IMR-90 (cell line): ENCODE measurements around the gene TENM4. TPM values are rescaled to one million over a fixed set of nuclear protein-coding genes. Genes with fewer than 3 reads are reported as not detected.

Experiments used
- ATAC-seq: fragments of 200-7000 bp; cut with Tn5 transposase; 2 replicates; pipeline ENCODE4 v1.9.1; 2020; ENCODE audit warnings: low read depth, mild to moderate bottlenecking, moderate library complexity
- BruUV-seq: library from RNA; stranded (reverse); fragments of 400-500 nt; replicated peaks from 2 replicates; lab custom pipeline; 2021; lab: Mats Ljungman, UMichigan
- CTCF ChIA-PET: fragments of 300-600 bp; formaldehyde crosslinking; extraction: SDS; loops from one replicate; lab custom pipeline; 2021; ENCODE audit warnings: antibody characterized with exemption; lab: Yijun Ruan, JAX
- POLR2A ChIA-PET: fragments of 300-600 bp; sonication (Branson Sonifier 250); formaldehyde crosslinking; loops from one replicate; lab custom pipeline; 2022; ENCODE audit warnings: antibody characterized with exemption; ENCODE audit not compliant: unreplicated experiment; lab: Charles Lee
- DNase-seq: peaks from one replicate; pipeline ENCODE4 v3.0.0; 2013
- H2AFZ ChIP-seq: replicated peaks from 2 replicates; pipeline ENCODE3; 2013; ENCODE audit warnings: low read length, mild to moderate bottlenecking; ENCODE audit not compliant: poor library complexity
- H2AK5ac ChIP-seq: 2 replicates; pipeline ENCODE4 v1.6.1; 2013; ENCODE audit warnings: low read depth, low read length, inconsistent platforms
- H2AK9ac ChIP-seq: replicated peaks from 2 replicates; pipeline ENCODE3; 2013; ENCODE audit warnings: mild to moderate bottlenecking, low read depth, low read length, moderate library complexity; ENCODE audit not compliant: poor library complexity
- H2BK120ac ChIP-seq: 2 replicates; pipeline ENCODE4 v1.6.1; 2013; ENCODE audit warnings: low read depth, low read length, inconsistent platforms
- H2BK15ac ChIP-seq: 3 replicates; pipeline ENCODE4 v1.6.1; 2013; ENCODE audit warnings: low read depth, low read length, inconsistent platforms
- H2BK20ac ChIP-seq: 2 replicates; pipeline ENCODE4 v1.6.1; 2013; ENCODE audit warnings: low read depth, mild to moderate bottlenecking, inconsistent platforms, low read length, moderate library complexity
- H2BK5ac ChIP-seq: 2 replicates; pipeline ENCODE4 v1.6.1; 2013; ENCODE audit warnings: mild to moderate bottlenecking, low read depth, low read length, inconsistent platforms; ENCODE audit not compliant: poor library complexity, severe bottlenecking
- H3K14ac ChIP-seq: replicated peaks from 2 replicates; pipeline ENCODE4 v1.6.1; 2013; ENCODE audit warnings: low read depth, low read length, inconsistent platforms
- H3K18ac ChIP-seq: 2 replicates; pipeline ENCODE4 v1.6.1; 2013; ENCODE audit warnings: low read depth, low read length, control low read depth
- H3K23ac ChIP-seq: 2 replicates; pipeline ENCODE4 v1.6.1; 2013; ENCODE audit warnings: low read depth, low read length, inconsistent platforms
- H3K27ac ChIP-seq: 2 replicates; pipeline ENCODE4 v1.5.1; 2013; ENCODE audit warnings: mild to moderate bottlenecking, control low read depth, low read length; ENCODE audit not compliant: insufficient read depth
- H3K27me3 ChIP-seq: 2 replicates; pipeline ENCODE4 v1.6.1; 2013; ENCODE audit warnings: low read length; ENCODE audit not compliant: control insufficient read depth, insufficient read depth
- H3K36me3 ChIP-seq: 2 replicates; pipeline ENCODE4 v1.6.1; 2013; ENCODE audit warnings: low read length, mixed read lengths; ENCODE audit not compliant: control insufficient read depth, insufficient read depth
- H3K4ac ChIP-seq: 2 replicates; pipeline ENCODE4 v1.6.1; 2013; ENCODE audit warnings: low read depth, low read length, inconsistent platforms
- H3K4me1 ChIP-seq: 2 replicates; pipeline ENCODE4 v1.6.1; 2013; ENCODE audit warnings: low read length, mixed read lengths; ENCODE audit not compliant: control insufficient read depth, insufficient read depth
- H3K4me2 ChIP-seq: 2 replicates; pipeline ENCODE4 v1.6.1; 2013; ENCODE audit warnings: low read depth, mild to moderate bottlenecking, control low read depth, low read length, moderate library complexity
- H3K4me3 ChIP-seq: 2 replicates; pipeline ENCODE4 v1.5.1; 2013; ENCODE audit warnings: low read depth, mild to moderate bottlenecking, control low read depth, low read length, moderate library complexity; ENCODE audit not compliant: insufficient read depth
- H3K56ac ChIP-seq: 2 replicates; pipeline ENCODE4 v1.6.1; 2013; ENCODE audit warnings: low read length, inconsistent platforms; ENCODE audit not compliant: insufficient read depth; ENCODE audit errors: extremely low read depth
- H3K79me1 ChIP-seq, 2 experiments: 2 replicates each; pipeline ENCODE4 v1.6.1; 2013; ENCODE audit warnings: low read length in 2 of 2, inconsistent platforms in 1 of 2, low read depth in 1 of 2
- H3K9ac ChIP-seq: 2 replicates; pipeline ENCODE4 v1.6.1; 2013; ENCODE audit warnings: low read depth, low read length, control low read depth
- H3K9me1 ChIP-seq: 2 replicates; pipeline ENCODE4 v1.6.1; 2013; ENCODE audit warnings: low read length, inconsistent platforms; ENCODE audit not compliant: insufficient read depth
- H3K9me3 ChIP-seq: 2 replicates; pipeline ENCODE4 v1.6.1; 2013; ENCODE audit warnings: low read length; ENCODE audit not compliant: control insufficient read depth, insufficient read depth
- H4K20me1 ChIP-seq: 2 replicates; pipeline ENCODE4 v1.6.1; 2013; ENCODE audit warnings: low read length, inconsistent platforms; ENCODE audit not compliant: insufficient read depth
- H4K5ac ChIP-seq: 2 replicates; pipeline ENCODE4 v1.6.1; 2013; ENCODE audit warnings: mild to moderate bottlenecking, low read depth, low read length, control low read depth
- H4K8ac ChIP-seq, 2 experiments: 2 replicates each; pipeline ENCODE4 v1.6.1; 2013; ENCODE audit warnings: low read depth in 2 of 2, low read length in 2 of 2, control low read depth in 1 of 2, inconsistent platforms in 1 of 2
- H4K91ac ChIP-seq: 2 replicates; pipeline ENCODE4 v1.6.1; 2013; ENCODE audit warnings: low read depth, low read length, inconsistent platforms; ENCODE audit not compliant: insufficient read depth
- CEBPB ChIP-seq: IDR thresholded peaks from 2 replicates; pipeline ENCODE4 v1.6.1; 2012; ENCODE audit warnings: low read depth, low read length, improper control_type of control experiment
- CHD1 ChIP-seq: IDR thresholded peaks from 2 replicates; pipeline ENCODE4 v1.6.1; 2012; ENCODE audit warnings: low read depth, low read length, improper control_type of control experiment
- CTCF ChIP-seq: conservative IDR thresholded peaks from 2 replicates; pipeline ENCODE4 v1.5.1; 2012; ENCODE audit warnings: mild to moderate bottlenecking, low read depth, low read length, improper control_type of control experiment
- ELK1 ChIP-seq: fragments of 150-350 bp; IDR thresholded peaks from 2 replicates; pipeline ENCODE4 v1.6.1; 2016; ENCODE audit warnings: low read depth, mild to moderate bottlenecking, low read length, moderate library complexity, borderline replicate concordance
- FOS ChIP-seq: fragments of 150-350 bp; IDR thresholded peaks from 2 replicates; pipeline ENCODE4 v1.6.1; 2016; ENCODE audit warnings: low read depth, low read length
- MAZ ChIP-seq: IDR thresholded peaks from 2 replicates; pipeline ENCODE4 v1.6.1; 2012; ENCODE audit warnings: low read depth, mild to moderate bottlenecking, low read length, improper control_type of control experiment, moderate library complexity, borderline replicate concordance
- MXI1 ChIP-seq: IDR thresholded peaks from 2 replicates; pipeline ENCODE4 v1.6.1; 2012; ENCODE audit warnings: low read depth, mild to moderate bottlenecking, low read length, moderate library complexity, borderline replicate concordance
- NFE2L2 ChIP-seq: fragments of 150-350 bp; IDR thresholded peaks from 2 replicates; pipeline ENCODE4 v1.6.1; 2016; ENCODE audit warnings: low read depth, mild to moderate bottlenecking, low read length
- POLR2A ChIP-seq: IDR thresholded peaks from 2 replicates; pipeline ENCODE4 v1.6.1; 2012; ENCODE audit warnings: mild to moderate bottlenecking, low read depth, low read length
- RCOR1 ChIP-seq: IDR thresholded peaks from 2 replicates; pipeline ENCODE4 v1.6.1; 2012; ENCODE audit warnings: mild to moderate bottlenecking, low read length, improper control_type of control experiment; ENCODE audit not compliant: insufficient replicate concordance
- SMC3 ChIP-seq: fragments of 150-350 bp; IDR thresholded peaks from 2 replicates; pipeline ENCODE4 v1.6.1; 2016; ENCODE audit warnings: low read depth, mild to moderate bottlenecking, antibody characterized with exemption, low read length, moderate library complexity
- dilution Hi-C: fragments of 300-500 bp; cut with HindIII; formaldehyde crosslinking; loops from one replicate; pipeline ENCODE4 v1.14.3; 2018; ENCODE audit warnings: low sequenced_read_pairs; ENCODE audit not compliant: unreplicated experiment
- in situ Hi-C: fragments of 300-500 bp; cut with MboI; formaldehyde crosslinking; loops from 3 replicates; pipeline ENCODE4 v1.14.3; 2019; ENCODE audit warnings: low sequenced_read_pairs, inconsistent platforms, mixed read lengths
- intact Hi-C: fragments of 100-400 bp; cut with micrococcal nuclease; formaldehyde crosslinking; loops from 2 replicates; pipeline ENCODE4 v1.10.0; 2022
- polyA plus RNA-seq, 3 experiments: library from polyadenylated mRNA; depleted of rRNA; stranded (reverse); fragments of >200 nt; gene quantifications; 2 replicates each; pipeline ENCODE4 v1.2.3, GENCODE V29; 2012; ENCODE audit warnings: low replicate concordance in 1 of 3
- total RNA-seq: library from RNA; depleted of rRNA; stranded (reverse); fragments of >200 nt; gene quantifications from 2 replicates; pipeline ENCODE4 v1.2.3, GENCODE V29; 2012
- TF ChIP-seq, protein P1 (sequence below): fragments of 150-350 bp; IDR thresholded peaks from 2 replicates; pipeline ENCODE4 v1.6.1; 2017; ENCODE audit warnings: mild to moderate bottlenecking, antibody characterized with exemption, low read length, low read depth

Gene TENM4
- total and polyA plus RNA-seq, 2 of the 4 experiments (the other 2 are of a cell fraction), result 7.4 to 9.0 TPM

DNA sequence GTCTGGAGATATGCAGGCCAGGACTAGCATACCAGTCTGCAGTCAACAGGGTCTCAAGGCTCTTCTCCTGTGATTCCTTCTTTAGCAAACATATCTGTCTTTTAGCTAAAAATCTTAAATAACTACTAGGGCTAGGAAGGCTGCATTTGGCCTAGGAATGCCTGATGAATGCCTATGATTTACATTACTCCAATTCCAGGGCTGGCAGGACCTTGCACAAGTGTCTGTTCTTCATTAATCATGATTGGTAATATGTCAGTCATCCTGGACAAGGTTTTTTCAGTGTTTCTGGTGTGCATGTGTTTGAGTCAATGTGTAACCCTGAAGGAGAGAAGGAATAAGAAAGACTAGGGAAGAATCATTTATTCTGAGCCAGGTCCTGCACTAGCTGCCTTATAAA lies 585.7 kb downstream of the TENM4 start:
- H3K56ac ChIP-seq, result no peak overlapping the region
- no peak overlapping the region for H3K23ac ChIP-seq
- H2BK20ac ChIP-seq, result no peak overlapping the region
- H4K8ac ChIP-seq, result no peak overlapping the region
- TF ChIP-seq RCOR1, result no peak
- TF ChIP-seq MXI1, result no peak
- TF ChIP-seq, protein P1, sequence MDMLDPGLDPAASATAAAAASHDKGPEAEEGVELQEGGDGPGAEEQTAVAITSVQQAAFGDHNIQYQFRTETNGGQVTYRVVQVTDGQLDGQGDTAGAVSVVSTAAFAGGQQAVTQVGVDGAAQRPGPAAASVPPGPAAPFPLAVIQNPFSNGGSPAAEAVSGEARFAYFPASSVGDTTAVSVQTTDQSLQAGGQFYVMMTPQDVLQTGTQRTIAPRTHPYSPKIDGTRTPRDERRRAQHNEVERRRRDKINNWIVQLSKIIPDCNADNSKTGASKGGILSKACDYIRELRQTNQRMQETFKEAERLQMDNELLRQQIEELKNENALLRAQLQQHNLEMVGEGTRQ, result no peak
- TF ChIP-seq MAZ, result no peak
- TF ChIP-seq CTCF, result no peak
- TF ChIP-seq NFE2L2, result no peak
- TF ChIP-seq FOS, result no peak
- no peak for TF ChIP-seq POLR2A
- no peak for TF ChIP-seq CEBPB
- no peak for TF ChIP-seq ELK1
- no peak for TF ChIP-seq SMC3
- no peak for TF ChIP-seq CHD1
- H2BK120ac ChIP-seq, result no peak overlapping the region
- no peak overlapping the region for H4K5ac ChIP-seq
- H3K9ac ChIP-seq, result no peak overlapping the region
- no peak overlapping the region for H3K4ac ChIP-seq
- H3K4me1 ChIP-seq, result peaks cover 10% of the 10 kb centered on the region; the same call in 1 of the 2 replicates
- POLR2A ChIA-PET, result no interaction called here
- no peak overlapping the region for H2BK15ac ChIP-seq
- intact Hi-C loops, result no loop called here
- H3K9me3 ChIP-seq, result no peaks in the 10 kb centered on the region
- H3K4me3 ChIP-seq, result no peak overlapping the region
- H4K91ac ChIP-seq, result no peak overlapping the region
- no peak overlapping the region for H2AK5ac ChIP-seq
- no peaks in the 10 kb centered on the region for H3K27me3 ChIP-seq
- H3K18ac ChIP-seq, result no peak overlapping the region; the same call in 1 of the 2 replicates
- no TSS peak for BruUV-seq
- ATAC-seq (peak; percentile 41), DNase-seq (no peak)
- dilution Hi-C loops, result no loop called here
- no peaks in the 10 kb centered on the region for H4K20me1 ChIP-seq
- peaks cover 5% of the 10 kb centered on the region; the same call in 1 of the 2 replicates for H3K36me3 ChIP-seq
- H3K27ac ChIP-seq, result no peak overlapping the region
- no peak overlapping the region for H2AFZ ChIP-seq
- H3K14ac ChIP-seq, result no peak overlapping the region
- peaks cover 3% of the 10 kb centered on the region; the same call in 1 of the 2 replicates for H3K9me1 ChIP-seq
- no peak overlapping the region for H2AK9ac ChIP-seq
- no peak overlapping the region for H2BK5ac ChIP-seq
- no peak overlapping the region for H3K4me2 ChIP-seq
- CTCF ChIA-PET, result no interaction called here
- in situ Hi-C loops, result no loop called here
- H3K79me1 ChIP-seq, result no peaks in the 10 kb centered on the region
